ES-I3 (cell line): ENCODE results near the gene PRSS8.
"Not testable (repeated sequence)": the region's sequence is repeated elsewhere in the genome, so short reads cannot be mapped to it uniquely, and the experiment has no call there.

Experiments used
- H3K36me3 ChIP-seq: 2 replicates; pipeline ENCODE4 v1.6.1; 2013; ENCODE audit warnings: mild to moderate bottlenecking, low read length, control low read depth, moderate library complexity; ENCODE audit not compliant: insufficient read depth
- H3K4me1 ChIP-seq: 2 replicates; pipeline ENCODE4 v1.6.1; 2013; ENCODE audit warnings: mild to moderate bottlenecking, control low read depth, low read length; ENCODE audit not compliant: insufficient read depth
- H3K9ac ChIP-seq: 2 replicates; pipeline ENCODE4 v1.6.1; 2013; ENCODE audit warnings: low read depth, mild to moderate bottlenecking, low read length, moderate library complexity
- H3K9me3 ChIP-seq: 2 replicates; pipeline ENCODE4 v1.6.1; 2013; ENCODE audit warnings: mild to moderate bottlenecking, low read length, moderate library complexity; ENCODE audit not compliant: control insufficient read depth, insufficient read depth

Gene PRSS8

DNA sequence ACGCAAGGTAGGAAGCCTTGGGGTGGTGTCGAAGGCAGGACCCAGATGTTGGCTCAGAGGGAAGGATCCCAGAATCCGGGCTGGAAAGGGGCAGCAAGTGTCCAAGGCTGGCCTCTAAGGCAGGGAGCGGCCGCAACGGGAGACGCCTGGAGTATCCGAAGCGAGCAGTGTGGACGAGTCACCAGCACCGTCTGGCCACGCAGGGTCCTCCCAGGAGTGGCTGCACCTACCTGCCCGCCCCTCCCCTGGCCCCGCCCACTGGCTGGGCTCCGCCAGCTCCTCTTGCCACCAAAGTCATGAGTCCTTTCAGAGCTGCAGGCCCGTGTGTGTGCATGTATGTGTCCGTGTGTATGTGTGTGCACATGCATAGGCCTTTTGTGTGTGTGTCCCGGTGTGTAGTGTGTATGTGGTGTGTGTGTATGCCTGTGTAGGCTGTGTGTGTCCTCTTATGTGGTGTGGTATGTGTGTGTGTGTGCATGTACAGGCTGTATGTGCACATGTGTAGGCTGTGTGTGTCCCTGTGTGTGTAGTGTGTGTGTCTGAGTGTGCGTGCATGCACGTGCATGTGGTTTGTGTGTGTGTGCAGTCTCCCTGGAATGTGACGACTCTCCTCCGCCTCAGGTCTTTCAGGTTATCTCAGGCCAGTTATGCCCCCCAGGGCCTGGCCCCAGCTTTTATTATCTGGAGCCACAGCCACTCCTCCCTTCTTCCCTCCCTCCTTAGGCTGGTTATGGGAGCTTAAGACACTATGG lies at the start of gene PRSS8:
Gene PRSS8 (minus strand): TSS at position 193 of the 752 bp plus-strand sequence. CDS start 229 bp downstream, outside the sequence.
- Histone ChIP-seq H3K9me3 (no peaks in the 10 kb centered on the region), H3K4me1 (peaks cover 28% of the 10 kb centered on the region), H3K36me3 (no peaks in the 10 kb centered on the region), H3K9ac (peak within 1 kb of the TSS; percentile 58)

DNA sequence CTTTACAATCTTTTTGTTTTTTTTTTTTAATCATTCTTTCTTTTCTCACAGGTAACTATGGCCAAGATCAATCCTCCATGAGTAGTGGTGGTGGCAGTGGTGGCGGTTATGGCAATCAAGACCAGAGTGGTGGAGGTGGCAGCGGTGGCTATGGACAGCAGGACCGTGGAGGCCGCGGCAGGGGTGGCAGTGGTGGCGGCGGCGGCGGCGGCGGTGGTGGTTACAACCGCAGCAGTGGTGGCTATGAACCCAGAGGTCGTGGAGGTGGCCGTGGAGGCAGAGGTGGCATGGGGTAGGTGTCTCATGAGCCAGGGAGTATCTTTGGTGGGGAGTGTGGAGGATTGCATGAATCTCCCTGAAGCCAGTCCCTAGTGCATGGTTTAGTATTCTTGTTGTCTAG lies 49.4 kb upstream of the PRSS8 start:
- Histone ChIP-seq H3K9me3 (no peaks in the 10 kb centered on the region), H3K9ac (no peak overlapping the region), H3K4me1 (peaks cover 2% of the 10 kb centered on the region; the same call in 1 of the 2 replicates), H3K36me3 (peaks cover 67% of the 10 kb centered on the region)

- Histone ChIP-seq H3K4me1 (peaks cover 2% of the 10 kb centered on the region; the same call in 1 of the 2 replicates), H3K36me3 (peaks cover 56% of the 10 kb centered on the region), H3K9ac (no peak overlapping the region)
Observed at GRCh38 chr16:31183432-31184428, 48.2 kb upstream of the PRSS8 start.

GRCh38 chr16:31182391-31182790 lies 46.9 kb upstream of the PRSS8 start:
- H3K9ac ChIP-seq, result peak overlapping the region; percentile 77; the same call in 1 of the 2 replicates
- no peaks in the 10 kb centered on the region for H3K9me3 ChIP-seq
- H3K4me1 ChIP-seq, result peaks cover 2% of the 10 kb centered on the region; the same call in 1 of the 2 replicates
- peaks cover 42% of the 10 kb centered on the region for H3K36me3 ChIP-seq

More at GRCh38 chr16:31183432-31184428, 48.2 kb upstream of the PRSS8 start:
- no peaks in the 10 kb centered on the region for H3K9me3 ChIP-seq

DNA sequence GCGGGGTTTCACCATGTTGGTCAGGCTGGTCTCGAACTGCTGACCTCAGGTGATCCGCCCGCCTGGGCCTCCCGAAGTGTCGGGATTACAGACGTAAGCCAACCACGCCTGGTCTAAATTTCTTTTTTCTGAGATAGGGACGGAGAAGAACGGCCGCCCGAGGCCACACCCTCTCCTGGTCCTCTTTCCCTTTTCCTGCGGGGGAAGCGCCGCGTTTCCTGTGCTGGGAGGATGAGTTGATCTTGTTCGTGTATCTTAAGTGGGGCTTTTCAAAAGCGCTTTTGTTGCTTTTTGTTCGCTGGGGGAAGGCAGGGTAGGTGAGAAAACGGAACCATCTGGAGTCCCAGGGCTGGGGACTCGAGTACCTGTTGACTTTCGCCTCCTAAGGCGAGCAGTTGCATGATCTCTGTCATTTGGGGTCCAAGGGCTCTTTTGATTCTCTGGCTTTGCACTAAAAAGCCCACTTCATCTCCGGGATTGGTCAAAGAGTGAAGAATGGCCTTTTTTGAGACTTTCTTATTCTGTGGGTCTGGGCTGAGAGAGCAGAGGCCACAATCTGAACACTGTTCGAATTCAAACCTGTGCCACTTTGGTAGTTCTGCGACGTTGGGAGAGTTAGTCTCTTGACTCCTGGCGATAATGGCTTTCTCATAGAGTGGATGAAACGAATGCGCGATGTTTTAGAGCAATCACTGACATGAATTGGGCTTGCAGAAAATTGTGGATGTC lies 45.7 kb upstream of the PRSS8 start:
- Histone ChIP-seq H3K9ac (peak overlapping the region; percentile 77), H3K9me3 (no peaks in the 10 kb centered on the region), H3K36me3 (peaks cover 31% of the 10 kb centered on the region), H3K4me1 (peaks cover 2% of the 10 kb centered on the region; the same call in 1 of the 2 replicates)

DNA sequence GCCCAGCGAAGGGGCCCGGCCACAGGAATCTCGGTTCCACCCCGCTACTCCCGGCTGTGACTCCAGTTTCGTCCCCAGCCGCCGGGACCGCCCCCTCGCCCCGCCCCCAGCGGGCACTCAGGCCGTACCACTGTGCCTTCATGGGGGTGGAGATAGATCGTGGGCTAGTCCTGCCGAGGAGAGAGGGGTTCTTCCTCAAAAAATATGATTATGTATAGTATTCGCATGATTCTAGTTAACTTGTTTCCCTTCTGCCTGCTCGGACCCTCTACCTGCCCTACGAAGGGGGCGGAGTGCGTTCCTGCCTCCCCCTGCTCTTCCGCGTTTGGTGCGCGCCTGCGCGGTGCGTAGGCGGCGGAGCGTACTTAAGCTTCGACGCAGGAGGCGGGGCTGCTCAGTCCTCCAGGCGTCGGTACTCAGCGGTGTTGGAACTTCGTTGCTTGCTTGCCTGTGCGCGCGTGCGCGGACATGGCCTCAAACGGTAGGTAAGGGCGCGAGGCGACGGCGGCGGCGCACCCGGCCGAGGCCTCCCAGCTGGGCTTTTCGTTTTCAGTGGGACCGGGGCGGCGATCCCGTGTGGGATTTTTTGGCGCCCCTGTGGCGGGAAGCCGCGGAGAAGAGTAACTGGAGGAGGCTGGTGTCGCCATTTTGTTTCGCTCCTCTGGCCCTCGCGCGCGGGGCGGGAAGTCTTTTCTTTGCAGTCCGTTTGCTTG lies 44.4 kb upstream of the PRSS8 start, which contains the start of gene FUS:
Gene FUS (plus strand): TSS at position 393 of the 713 bp plus-strand sequence. CDS start 76 bp downstream, at position 469.
- Histone ChIP-seq H3K36me3 (peaks cover 18% of the 10 kb centered on the region), H3K9ac (peak within 1 kb of the TSS; percentile 77), H3K9me3 (no peaks in the 10 kb centered on the region), H3K4me1 (peaks cover 2% of the 10 kb centered on the region; the same call in 1 of the 2 replicates)

- peak overlapping the region; percentile 77 for H3K9ac ChIP-seq
- peaks cover 18% of the 10 kb centered on the region for H3K36me3 ChIP-seq
- no peaks in the 10 kb centered on the region for H3K9me3 ChIP-seq
- peaks cover 2% of the 10 kb centered on the region; the same call in 1 of the 2 replicates for H3K4me1 ChIP-seq
Observed at GRCh38 chr16:31179219-31179746, 43.8 kb upstream of the PRSS8 start.

DNA sequence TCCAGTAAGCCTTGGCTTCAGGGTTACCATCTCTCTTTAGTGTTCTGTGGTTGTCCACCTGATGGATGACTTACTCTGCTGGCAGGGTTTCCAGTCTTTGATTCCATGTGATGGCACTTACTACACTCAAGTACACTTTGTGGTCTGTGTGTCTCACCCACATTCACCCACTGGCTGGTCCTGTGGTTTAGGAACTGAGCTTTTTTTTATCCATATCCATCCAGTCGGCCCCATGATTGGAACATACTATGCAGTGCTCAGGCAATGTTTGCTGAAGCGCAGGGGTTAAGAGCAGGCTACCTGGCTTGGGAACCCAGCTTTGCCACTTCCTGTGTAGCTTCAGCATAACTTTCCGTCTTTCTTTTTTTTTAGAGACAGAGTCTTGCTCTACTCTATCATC lies 41.6 kb upstream of the PRSS8 start:
- 0 out of 2 replicates have a peak, but pooled peaks cover under 1% of the 10 kb centered on the region for H3K36me3 ChIP-seq
- no peaks in the 10 kb centered on the region for H3K9me3 ChIP-seq
- no peak overlapping the region for H3K9ac ChIP-seq
- no peaks in the 10 kb centered on the region; the same call in 1 of the 2 replicates for H3K4me1 ChIP-seq

DNA sequence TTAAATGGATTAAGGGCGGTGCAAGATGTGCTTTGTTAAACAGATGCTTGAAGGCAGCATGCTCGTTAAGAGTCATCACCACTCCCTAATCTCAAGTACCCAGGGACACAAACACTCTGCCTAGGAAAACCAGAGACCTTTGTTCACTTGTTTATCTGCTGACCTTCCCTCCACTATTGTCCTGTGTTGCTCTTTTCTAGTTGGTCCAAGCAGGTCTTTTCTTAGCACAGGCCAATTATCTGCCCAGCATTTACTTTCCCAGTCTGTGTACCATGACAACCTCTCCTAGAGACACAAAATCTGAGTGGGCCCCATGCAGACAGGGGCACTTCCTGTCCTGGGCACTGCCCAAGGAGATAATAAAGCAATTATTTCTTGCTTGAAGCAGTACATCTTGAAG lies 34.5 kb upstream of the PRSS8 start:
- H3K9ac ChIP-seq, H3K36me3 ChIP-seq, H3K9me3 ChIP-seq: not testable (repeated sequence)
- H3K4me1 ChIP-seq, result peaks cover 12% of the 10 kb centered on the region

- Histone ChIP-seq H3K9ac (no peak overlapping the region), H3K4me1 (peaks cover 12% of the 10 kb centered on the region), H3K36me3 (no peaks in the 10 kb centered on the region), H3K9me3 (no peaks in the 10 kb centered on the region; the same call in 1 of the 2 replicates)
Observed at GRCh38 chr16:31168848-31169247, 33.3 kb upstream of the PRSS8 start.

DNA sequence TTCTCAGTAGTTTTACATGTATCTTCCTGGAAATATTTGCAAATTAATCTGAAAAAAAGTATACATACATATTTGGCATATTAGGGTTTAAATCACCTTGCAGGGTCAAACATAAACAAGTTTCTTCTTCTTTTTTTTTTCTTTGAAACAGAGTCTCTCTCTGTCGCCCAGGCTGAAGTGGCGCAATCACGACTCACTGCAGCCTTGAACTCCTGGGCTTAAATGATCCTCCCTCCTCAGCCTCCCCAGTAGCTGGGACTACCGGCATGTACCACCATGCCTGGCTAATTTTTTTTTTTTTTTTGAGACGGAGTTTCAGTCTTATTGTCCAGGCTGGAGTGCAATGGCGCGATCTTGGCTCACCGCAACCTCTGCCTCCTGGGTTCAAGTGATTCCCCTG lies 31.8 kb upstream of the PRSS8 start:
- H3K9ac ChIP-seq, result no peak overlapping the region
- peaks cover 12% of the 10 kb centered on the region for H3K4me1 ChIP-seq
- H3K36me3 ChIP-seq, result no peaks in the 10 kb centered on the region
- no peaks in the 10 kb centered on the region; the same call in 1 of the 2 replicates for H3K9me3 ChIP-seq

GRCh38 chr16:31157136-31157535 lies 21.6 kb upstream of the PRSS8 start:
- Histone ChIP-seq H3K9ac (no peak overlapping the region), H3K9me3 (no peaks in the 10 kb centered on the region), H3K4me1 (no peaks in the 10 kb centered on the region), H3K36me3 (no peaks in the 10 kb centered on the region)

GRCh38 chr16:31150976-31151375 lies 15.4 kb upstream of the PRSS8 start:
- H3K4me1 ChIP-seq, result peaks cover 13% of the 10 kb centered on the region
- not testable (repeated sequence) for H3K9me3 ChIP-seq, H3K36me3 ChIP-seq, H3K9ac ChIP-seq
